HL-60/S4 treated with retinoic acid at 250 ng/mL for 4 days and 3 days (cell line): ENCODE data around the gene DLX6.

Source experiments
- in situ Hi-C: fragments of 300-500 bp; cut with MboI; formaldehyde crosslinking; loops from 2 replicates; pipeline ENCODE4 v1.7.0; 2022; ENCODE audit warnings: low sequenced_read_pairs

DLX6 gene

GRCh38 chr7:97021747-97022490 is 16.6 kb downstream of the DLX6 start:
- in situ Hi-C loops: no loop called here

GRCh38 chr7:97022491-97023306 is 17.3 kb downstream of the DLX6 start:
- in situ Hi-C loops: no loop called here

GRCh38 chr7:97024209-97025129 is 19.1 kb downstream of the DLX6 start, which contains the start of gene DLX5:
Gene DLX5 (minus strand): TSS chr7:97024831. CDS start chr7:97024623, 208 bp downstream.
- in situ Hi-C loops: loop anchor here (25.0 kb wide), 1 partner anchor 1112 kb away; no protein-coding TSS in a partner anchor

GRCh38 chr7:97025130-97025499 is 19.8 kb downstream of the DLX6 start:
- in situ Hi-C loops: loop anchor here (25.0 kb wide), 1 partner anchor 1113 kb away; no protein-coding TSS in a partner anchor

DNA sequence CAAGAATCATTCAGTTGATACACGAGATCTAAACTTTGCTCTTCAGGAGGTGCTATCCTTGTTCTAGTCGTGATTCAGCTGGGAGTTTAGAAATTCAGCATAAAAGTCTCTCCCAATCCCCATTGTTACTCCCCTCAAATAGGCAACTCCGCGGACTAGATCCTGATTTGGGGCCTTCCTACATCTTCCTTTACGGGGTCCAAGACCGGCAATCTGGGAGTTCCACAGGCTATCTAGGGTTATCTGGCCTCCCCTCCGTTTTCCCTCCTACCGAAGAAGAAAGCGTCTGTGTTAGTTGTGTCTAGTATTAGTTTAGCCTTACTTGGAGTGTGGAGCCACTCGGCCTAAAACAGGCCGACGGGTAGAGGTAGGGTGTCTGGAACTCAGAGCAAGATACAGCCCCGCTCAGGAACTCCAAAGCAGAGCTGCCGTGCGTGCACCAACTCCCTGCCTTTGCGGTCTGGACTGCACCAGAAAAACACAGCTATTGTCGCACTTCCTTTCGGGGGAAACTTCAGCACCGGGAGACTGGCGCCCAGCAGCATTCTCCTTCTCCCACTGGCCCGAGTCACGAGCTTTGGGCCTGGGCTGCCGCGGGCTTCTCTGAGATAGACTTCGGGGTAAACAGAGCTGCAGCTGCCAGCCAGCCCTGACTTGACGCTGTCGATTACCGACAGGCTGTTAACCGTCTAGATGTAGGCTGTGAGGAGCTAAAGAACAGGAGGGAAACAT is 20.8 kb downstream of the DLX6 start:
- in situ Hi-C loops: loop anchor here (25.0 kb wide), 1 partner anchor 1114 kb away; no protein-coding TSS in a partner anchor

DNA sequence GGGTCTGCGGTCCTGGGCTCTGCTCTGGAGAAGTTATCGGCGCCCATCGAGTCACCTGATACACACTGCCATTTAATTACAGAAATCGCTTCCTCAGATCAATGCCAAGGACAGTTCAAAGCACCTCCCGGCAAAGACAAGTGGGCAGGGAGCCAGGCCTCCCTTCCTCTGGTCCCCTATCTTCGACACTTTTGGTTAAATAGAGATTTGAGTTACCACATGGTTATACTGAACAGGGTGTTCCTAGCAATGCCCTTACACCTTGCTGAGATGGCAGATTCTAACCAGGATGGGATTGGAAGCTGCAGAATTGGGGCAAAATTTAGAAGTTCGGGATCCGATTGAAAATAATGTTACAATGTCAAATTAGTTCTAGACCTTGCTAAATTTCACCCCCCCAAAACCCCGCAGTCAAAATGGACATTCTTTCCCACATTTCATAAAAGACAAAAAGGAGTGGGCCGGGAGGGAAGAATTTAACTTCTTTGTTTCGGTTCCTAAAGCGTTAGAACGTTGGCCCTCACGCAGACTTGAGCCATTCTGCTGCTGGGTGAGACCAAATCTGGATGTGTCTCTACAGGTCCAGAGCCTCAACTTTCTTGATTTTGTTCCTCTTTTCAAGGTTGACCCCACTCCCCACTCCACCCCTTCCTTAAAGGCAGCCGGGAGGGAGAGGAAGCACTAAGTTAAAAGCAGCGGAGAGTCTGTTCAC is 21.5 kb downstream of the DLX6 start:
- in situ Hi-C loops: loop anchor here (25.0 kb wide), 1 partner anchor 1115 kb away; no protein-coding TSS in a partner anchor

- in situ Hi-C loops: loop anchor here (25.0 kb wide), 1 partner anchor 1115 kb away; no protein-coding TSS in a partner anchor
These were observed 22.3 kb downstream of the DLX6 start for GRCh38 chr7:97027427-97028234.

DNA sequence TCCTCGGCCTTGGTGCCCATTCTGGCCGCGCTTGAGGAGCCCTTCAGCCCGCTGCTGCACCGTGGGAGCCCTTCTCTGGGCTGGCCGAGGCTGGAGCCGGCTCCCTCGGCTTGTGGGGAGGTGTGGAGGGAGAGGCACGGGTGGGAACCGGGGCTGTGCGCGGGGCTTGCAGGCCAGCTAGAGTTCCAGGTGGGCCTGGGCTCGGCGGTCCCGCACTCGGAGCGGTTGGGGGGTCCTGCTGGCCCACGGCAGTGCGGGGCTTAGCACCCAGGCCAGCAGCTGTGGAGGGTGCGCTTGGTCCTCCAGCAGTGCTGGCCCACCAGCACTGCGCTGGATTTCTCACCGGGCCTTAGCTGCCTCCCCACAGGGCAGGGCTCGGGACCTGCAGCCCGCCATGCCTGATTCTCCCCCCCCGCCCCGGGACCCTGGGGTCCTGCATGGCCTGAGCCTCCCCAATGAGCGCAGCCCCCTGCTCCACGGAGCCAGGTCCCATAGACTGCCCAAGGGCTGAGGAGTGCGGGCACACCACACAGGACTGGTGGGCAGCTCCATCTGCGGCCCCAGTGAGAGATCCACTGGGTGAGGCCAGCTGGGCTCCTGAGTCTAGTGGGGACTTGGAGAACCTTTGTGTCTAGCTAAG is 29.0 kb downstream of the DLX6 start:
- in situ Hi-C loops: loop anchor here (25.0 kb wide), 1 partner anchor 1122 kb away; no protein-coding TSS in a partner anchor

GRCh38 chr7:97039374-97040065 is 34.2 kb downstream of the DLX6 start:
- in situ Hi-C loops: loop anchor here (25.0 kb wide), 1 partner anchor 1127 kb away; no protein-coding TSS in a partner anchor

GRCh38 chr7:97043281-97043680 is 37.9 kb downstream of the DLX6 start:
- in situ Hi-C loops: loop anchor here (25.0 kb wide), 1 partner anchor 1131 kb away; no protein-coding TSS in a partner anchor
